Subcutaneous abdominal adipose tissue (tissue), 5 donors: Measurements from ENCODE around the gene ZFP36L2.

Source experiments
- H3K27ac ChIP-seq: one replicate; pipeline ENCODE4 v1.7.0; 2013; ENCODE audit warnings: low read depth, mild to moderate bottlenecking, inconsistent platforms, low read length, moderate library complexity
- H3K27me3 ChIP-seq, 5 donors: one replicate each; pipeline ENCODE4 v1.7.0; 2013; ENCODE audit warnings: low read length in 5 of 5, inconsistent platforms in 1 of 5; ENCODE audit not compliant: control insufficient read depth in 5 of 5, insufficient read depth in 4 of 5
- H3K36me3 ChIP-seq, 5 donors: one replicate each; pipeline ENCODE4 v1.7.0; 2013; ENCODE audit warnings: low read length in 5 of 5; ENCODE audit not compliant: control insufficient read depth in 5 of 5, insufficient read depth in 5 of 5
- H3K4me1 ChIP-seq, 5 donors: one replicate each; pipeline ENCODE4 v1.7.0; 2013; ENCODE audit warnings: low read length in 5 of 5, mild to moderate bottlenecking in 3 of 5, moderate library complexity in 1 of 5; ENCODE audit not compliant: control insufficient read depth in 5 of 5, insufficient read depth in 5 of 5
- H3K4me3 ChIP-seq, 5 donors: one replicate each; pipeline ENCODE4 v1.7.0; 2013; ENCODE audit warnings: low read length in 5 of 5, low read depth in 1 of 5
- H3K9ac ChIP-seq, 5 donors: one replicate each; pipeline ENCODE4 v1.7.0; 2013; ENCODE audit warnings: low read length in 5 of 5, mild to moderate bottlenecking in 4 of 5, moderate library complexity in 3 of 5
- H3K9me3 ChIP-seq, 5 donors: one replicate each; pipeline ENCODE4 v1.7.0; 2013; ENCODE audit warnings: low read length in 5 of 5; ENCODE audit not compliant: control insufficient read depth in 5 of 5
- donor health status: healthy.
- donor health status: healthy.
- donor health status: healthy.
- donor health status: healthy.
- donor health status: healthy.

Gene ZFP36L2

GRCh38 chr2:43225093-43225787, 1.2 kb downstream of the ZFP36L2 start:
- Histone ChIP-seq H3K9ac (peak overlapping the region; percentile 63 to 93 (median 91)), H3K4me3 (peak overlapping the region; percentile 86 to 96 (median 95)), H3K27me3 (no peaks in the 10 kb centered on the region), H3K27ac (peak overlapping the region; percentile 98), H3K36me3 (peaks cover 13 to 36% (median 24%) of the 10 kb centered on the region in 5 donors), H3K9me3 (no peaks in the 10 kb centered on the region), H3K4me1 (peaks cover 9 to 69% (median 60%) of the 10 kb centered on the region in 5 donors)

GRCh38 chr2:43224571-43225092, 1.8 kb downstream of the ZFP36L2 start:
- Histone ChIP-seq H3K27ac (peak overlapping the region; percentile 98), H3K27me3 (no peaks in the 10 kb centered on the region), H3K4me3 (peak overlapping the region in 4 of 5 donors; percentile 86 to 96 (median 95)), H3K4me1 (peaks cover 9 to 71% (median 66%) of the 10 kb centered on the region in 5 donors), H3K9ac (peak overlapping the region in 4 of 5 donors; percentile 82 to 93 (median 92)), H3K36me3 (peaks cover 13 to 36% (median 24%) of the 10 kb centered on the region in 5 donors), H3K9me3 (no peaks in the 10 kb centered on the region)

DNA sequence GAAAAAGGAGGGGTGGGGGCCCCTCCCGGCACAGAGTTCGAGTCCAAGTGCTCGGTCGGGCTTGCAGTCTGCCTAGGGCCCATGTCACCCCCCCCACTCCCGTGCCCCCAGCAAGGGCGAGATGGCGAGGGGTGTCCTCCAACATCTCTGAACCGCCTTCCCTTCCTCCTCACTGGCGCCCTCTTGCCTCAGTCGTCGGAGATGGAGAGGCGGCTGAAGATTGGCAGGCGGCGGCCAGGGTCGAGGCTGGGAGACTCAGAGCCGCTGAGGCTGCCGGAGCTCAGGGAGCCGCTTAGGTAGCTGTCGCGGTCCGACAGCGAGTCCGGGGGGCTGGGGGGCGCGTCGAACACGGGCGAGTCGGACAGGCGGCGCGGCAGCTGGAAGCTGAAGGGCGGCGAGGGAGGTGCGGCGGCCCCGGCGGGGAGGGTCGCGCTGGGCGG, 2.3 kb downstream of the ZFP36L2 start:
- Histone ChIP-seq H3K9me3 (no peaks in the 10 kb centered on the region), H3K27ac (peak overlapping the region; percentile 98), H3K27me3 (no peaks in the 10 kb centered on the region), H3K4me3 (peak overlapping the region; percentile 86 to 96 (median 95)), H3K9ac (peak overlapping the region; percentile 35 to 92 (median 66)), H3K4me1 (peaks cover 13 to 71% (median 66%) of the 10 kb centered on the region in 5 donors), H3K36me3 (peaks cover 13 to 36% (median 24%) of the 10 kb centered on the region in 5 donors)

DNA sequence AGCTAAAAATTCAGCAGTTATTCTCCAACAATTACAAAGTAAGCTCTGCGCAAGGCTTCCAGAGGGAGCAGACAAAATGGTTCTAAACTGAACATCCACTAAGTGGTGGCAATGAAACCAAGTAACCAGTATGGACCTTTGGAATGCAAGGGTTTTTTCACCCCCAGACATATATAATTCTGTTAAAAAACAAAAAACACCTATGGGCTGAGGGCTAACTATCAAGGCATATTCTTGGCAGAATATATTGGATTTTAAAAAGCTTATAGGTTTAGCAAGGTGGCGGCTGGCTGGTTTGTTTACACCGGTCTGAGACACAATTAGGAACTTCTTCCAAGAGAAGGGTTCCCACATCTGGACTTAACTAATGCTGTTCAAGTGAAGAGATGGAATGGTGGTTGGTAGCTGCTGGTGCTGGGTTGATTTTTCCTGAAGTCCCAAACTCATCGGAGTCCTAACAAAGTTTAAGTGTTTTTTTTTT, 2.8 kb downstream of the ZFP36L2 start:
- Histone ChIP-seq H3K4me3 (peak overlapping the region; percentile 86 to 96 (median 95)), H3K36me3 (peaks cover 13 to 36% (median 24%) of the 10 kb centered on the region in 5 donors), H3K9ac (peak overlapping the region; percentile 60 to 92 (median 78)), H3K4me1 (peaks cover 17 to 71% (median 66%) of the 10 kb centered on the region in 5 donors), H3K27me3 (no peaks in the 10 kb centered on the region), H3K27ac (peak overlapping the region; percentile 98), H3K9me3 (no peaks in the 10 kb centered on the region)

DNA sequence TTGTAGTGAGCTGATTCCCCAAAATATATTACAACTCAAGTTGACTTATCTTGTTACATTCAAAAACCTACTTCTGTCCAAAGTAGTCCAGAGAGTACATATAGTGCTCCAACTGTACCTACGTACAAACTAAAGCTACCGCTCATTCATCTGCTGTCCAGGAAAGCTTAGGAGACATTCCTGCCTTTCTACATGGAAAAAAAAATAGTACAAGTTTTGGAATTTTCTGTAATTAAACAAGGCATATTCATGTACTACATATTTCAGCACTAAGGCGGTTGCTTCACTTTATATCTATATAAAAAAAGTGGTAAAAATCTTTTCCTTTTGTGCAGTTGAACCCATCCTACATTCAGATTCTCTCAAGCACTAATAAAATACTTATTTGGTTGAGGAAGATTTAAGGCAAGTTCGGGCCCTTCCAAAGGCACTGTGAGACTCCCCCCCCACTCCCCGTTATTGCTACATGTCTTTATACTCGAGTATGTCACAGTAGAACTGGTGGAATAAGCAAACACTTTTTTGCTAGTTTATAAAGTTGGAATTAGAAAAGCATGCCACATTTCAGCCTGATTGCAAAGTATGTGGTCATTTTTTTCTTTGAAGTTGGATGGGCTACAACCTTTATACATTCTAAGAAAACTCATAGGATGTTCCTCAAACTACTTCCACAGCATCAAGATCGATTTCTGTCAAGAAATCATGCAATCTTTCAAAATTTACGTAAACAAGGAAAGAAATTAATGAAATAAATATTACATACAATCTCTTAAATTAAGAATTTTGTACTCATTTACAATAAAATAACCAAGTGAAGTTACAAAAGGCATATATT, 3.7 kb downstream of the ZFP36L2 start:
- Histone ChIP-seq H3K4me1 (peaks cover 11 to 71% (median 66%) of the 10 kb centered on the region in 5 donors), H3K36me3 (peaks cover 13 to 36% (median 24%) of the 10 kb centered on the region in 5 donors), H3K9me3 (no peaks in the 10 kb centered on the region), H3K4me3 (peak overlapping the region; percentile 86 to 96 (median 95)), H3K9ac (peak overlapping the region; percentile 57 to 92 (median 66)), H3K27ac (peak overlapping the region; percentile 98), H3K27me3 (no peaks in the 10 kb centered on the region)

DNA sequence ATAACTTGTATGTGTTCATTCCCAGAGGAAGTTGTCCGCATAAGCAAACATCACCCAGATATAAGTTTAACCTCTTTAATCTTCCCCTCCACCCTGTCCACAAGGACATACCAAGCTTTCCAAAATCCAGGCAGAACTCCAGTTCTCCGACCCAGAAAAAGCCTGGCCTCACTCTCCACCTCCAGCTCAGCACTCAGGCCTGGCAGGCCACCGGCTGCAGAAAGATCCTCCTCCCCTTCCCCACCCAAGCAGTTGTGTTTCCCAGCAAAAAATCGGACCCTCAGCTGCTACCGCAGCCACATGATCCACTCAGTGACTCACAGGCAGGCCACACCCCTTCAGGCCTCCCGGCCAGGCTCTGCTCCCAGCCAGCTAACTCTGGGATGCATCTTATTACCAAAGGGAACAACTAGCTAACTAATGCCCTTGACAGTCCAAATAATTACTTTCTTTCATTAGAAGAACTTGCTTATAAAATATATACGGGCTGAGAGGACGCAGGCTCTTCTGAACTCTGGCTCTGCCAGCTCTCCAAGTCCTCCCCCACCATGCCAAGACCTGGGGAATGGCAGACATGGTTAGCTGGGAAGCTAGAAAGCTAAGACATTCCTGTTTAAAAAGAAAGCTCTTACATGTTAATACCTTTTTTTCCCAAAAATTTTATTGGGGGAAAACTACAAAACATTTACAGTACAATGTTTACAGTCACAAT, 4.5 kb downstream of the ZFP36L2 start:
- H3K4me3 ChIP-seq: peak overlapping the region; percentile 86 to 96 (median 95)
- H3K27me3 ChIP-seq: no peaks in the 10 kb centered on the region
- H3K36me3 ChIP-seq: peaks cover 13 to 36% (median 24%) of the 10 kb centered on the region in 5 donors
- H3K9ac ChIP-seq: peak overlapping the region; percentile 51 to 92 (median 66)
- peaks cover 11 to 66% (median 64%) of the 10 kb centered on the region in 5 donors for H3K4me1 ChIP-seq
- H3K27ac ChIP-seq: peak overlapping the region; percentile 98
- no peaks in the 10 kb centered on the region for H3K9me3 ChIP-seq

GRCh38 chr2:43221124-43221762, 5.2 kb downstream of the ZFP36L2 start:
- peak overlapping the region; percentile 86 to 96 (median 95) for H3K4me3 ChIP-seq
- peaks cover 11 to 66% (median 64%) of the 10 kb centered on the region in 5 donors for H3K4me1 ChIP-seq
- no peaks in the 10 kb centered on the region for H3K9me3 ChIP-seq
- peak overlapping the region; percentile 51 to 92 (median 66) for H3K9ac ChIP-seq
- H3K27me3 ChIP-seq: no peaks in the 10 kb centered on the region
- H3K27ac ChIP-seq: peak overlapping the region; percentile 98
- H3K36me3 ChIP-seq: peaks cover 13 to 36% (median 24%) of the 10 kb centered on the region in 5 donors

DNA sequence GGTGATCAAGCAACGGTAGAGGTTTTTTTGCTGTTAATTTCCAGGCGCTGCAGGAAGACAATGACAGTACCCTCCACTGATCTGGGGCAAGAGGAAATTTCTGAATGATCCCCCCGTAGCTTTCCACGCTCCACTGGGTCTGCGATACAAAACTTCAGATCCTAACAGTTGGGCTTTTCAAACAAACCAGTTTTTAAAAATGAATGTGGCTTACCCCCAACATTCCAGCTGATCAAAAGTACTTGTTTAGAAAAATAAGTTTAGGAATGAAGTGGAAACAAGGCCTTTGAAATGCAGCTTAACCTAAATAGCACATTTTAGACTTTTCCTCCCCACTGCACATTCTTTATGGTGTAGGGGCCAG, 5.7 kb downstream of the ZFP36L2 start:
- peak overlapping the region; percentile 73 to 96 (median 95) for H3K4me3 ChIP-seq
- H3K9me3 ChIP-seq: no peaks in the 10 kb centered on the region
- H3K9ac ChIP-seq: peak overlapping the region; percentile 51 to 92 (median 71)
- H3K4me1 ChIP-seq: peaks cover 11 to 65% (median 64%) of the 10 kb centered on the region in 5 donors
- no peaks in the 10 kb centered on the region for H3K27me3 ChIP-seq
- H3K27ac ChIP-seq: peak overlapping the region; percentile 98
- peaks cover 13 to 36% (median 24%) of the 10 kb centered on the region in 5 donors for H3K36me3 ChIP-seq
